Measurements from ENCODE around the gene HOXC6.

The HOXC6 gene

GRCh38 chr12:54029529-54030441 is 1.5 kb downstream of the HOXC6 start:
- DNase-seq (ENCODE audit: low read depth): no peak
- TF ChIP-seq CTCF (IDR thresholded peaks at IDR 0.05; ENCODE audit: low read depth, low read length, missing control alignments): no peak
- no peak overlapping the region for H3K4me3 ChIP-seq (ENCODE audit: low read depth, low read length)

GRCh38 chr12:54030442-54030801 is 2.2 kb downstream of the HOXC6 start:
- no peak for TF ChIP-seq CTCF (IDR thresholded peaks at IDR 0.05; ENCODE audit: low read depth, low read length, missing control alignments)
- no peak for DNase-seq (ENCODE audit: low read depth)
- H3K4me3 ChIP-seq (ENCODE audit: low read depth, low read length): no peak overlapping the region

- no peak overlapping the region for H3K4me3 ChIP-seq (ENCODE audit: low read depth, low read length)
- DNase-seq (ENCODE audit: low read depth): no peak
- no peak for TF ChIP-seq CTCF (IDR thresholded peaks at IDR 0.05; ENCODE audit: low read depth, low read length, missing control alignments)
Observed at GRCh38 chr12:54030889-54031471, 2.7 kb downstream of the HOXC6 start.

- no peak overlapping the region for H3K4me3 ChIP-seq (ENCODE audit: low read depth, low read length)
- TF ChIP-seq CTCF (IDR thresholded peaks at IDR 0.05; ENCODE audit: low read depth, low read length, missing control alignments): no peak
- DNase-seq (ENCODE audit: low read depth): no peak
Observed at GRCh38 chr12:54031480-54031879, 3.2 kb downstream of the HOXC6 start.

- DNase-seq (ENCODE audit: low read depth): no peak
- TF ChIP-seq CTCF (IDR thresholded peaks at IDR 0.05; ENCODE audit: low read depth, low read length, missing control alignments): no peak
- H3K4me3 ChIP-seq (ENCODE audit: low read depth, low read length): no peak overlapping the region
Observed at GRCh38 chr12:54032086-54032619, 3.9 kb downstream of the HOXC6 start.

GRCh38 chr12:54032627-54033100 is 4.4 kb downstream of the HOXC6 start, which contains the start of gene HOXC5:
Gene HOXC5, plus strand, starts transcription at chr12:54033050. Its CDS starts 73 bp downstream, at chr12:54033123.
- DNase-seq (ENCODE audit: low read depth): no peak
- H3K4me3 ChIP-seq (ENCODE audit: low read depth, low read length): no peak within 1 kb of the TSS

More at GRCh38 chr12:54032627-54033100, 4.4 kb downstream of the HOXC6 start, which contains the start of gene HOXC5:
- TF ChIP-seq CTCF (IDR thresholded peaks at IDR 0.05; ENCODE audit: low read depth, low read length, missing control alignments): peak; percentile 98

Data from GM12864 (cell line).